ENCODE data around the gene NOS1AP.

DNA sequence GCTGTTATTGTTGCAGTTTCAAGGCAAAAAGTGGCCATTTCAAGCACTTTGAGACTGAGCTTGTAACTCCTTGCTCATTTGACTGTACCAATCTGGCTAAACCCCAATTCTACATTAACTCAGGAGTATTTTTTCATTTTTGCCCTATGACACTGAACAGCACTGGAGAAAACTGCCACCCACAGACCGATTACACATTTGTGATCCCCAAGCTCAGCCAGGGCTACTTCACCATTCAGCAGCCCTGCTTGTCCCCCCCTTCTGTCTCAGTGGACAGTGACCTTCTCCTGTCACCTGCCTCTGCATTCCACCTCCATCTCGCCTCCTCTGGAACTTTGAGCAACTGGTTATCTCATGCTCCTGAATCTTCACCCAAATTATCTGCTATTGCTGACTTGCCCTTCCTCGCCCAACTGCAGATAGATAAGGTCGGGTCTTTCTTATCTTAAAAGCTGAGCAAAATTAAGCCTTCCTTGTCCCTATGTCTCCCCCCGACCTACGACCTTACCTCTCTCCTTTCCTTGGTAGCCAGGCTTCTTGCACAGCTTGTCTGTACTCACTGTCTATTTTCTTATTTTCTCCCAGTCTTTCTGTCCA is 281.9 kb downstream of the NOS1AP start:
- TF ChIP-seq, protein P1, sequence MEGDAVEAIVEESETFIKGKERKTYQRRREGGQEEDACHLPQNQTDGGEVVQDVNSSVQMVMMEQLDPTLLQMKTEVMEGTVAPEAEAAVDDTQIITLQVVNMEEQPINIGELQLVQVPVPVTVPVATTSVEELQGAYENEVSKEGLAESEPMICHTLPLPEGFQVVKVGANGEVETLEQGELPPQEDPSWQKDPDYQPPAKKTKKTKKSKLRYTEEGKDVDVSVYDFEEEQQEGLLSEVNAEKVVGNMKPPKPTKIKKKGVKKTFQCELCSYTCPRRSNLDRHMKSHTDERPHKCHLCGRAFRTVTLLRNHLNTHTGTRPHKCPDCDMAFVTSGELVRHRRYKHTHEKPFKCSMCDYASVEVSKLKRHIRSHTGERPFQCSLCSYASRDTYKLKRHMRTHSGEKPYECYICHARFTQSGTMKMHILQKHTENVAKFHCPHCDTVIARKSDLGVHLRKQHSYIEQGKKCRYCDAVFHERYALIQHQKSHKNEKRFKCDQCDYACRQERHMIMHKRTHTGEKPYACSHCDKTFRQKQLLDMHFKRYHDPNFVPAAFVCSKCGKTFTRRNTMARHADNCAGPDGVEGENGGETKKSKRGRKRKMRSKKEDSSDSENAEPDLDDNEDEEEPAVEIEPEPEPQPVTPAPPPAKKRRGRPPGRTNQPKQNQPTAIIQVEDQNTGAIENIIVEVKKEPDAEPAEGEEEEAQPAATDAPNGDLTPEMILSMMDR (IDR thresholded peaks at IDR 0.05) = no peak
- TF ChIP-seq POLR2A (IDR thresholded peaks at IDR 0.05) = no peak

All from lower leg skin (tissue), 3 donors.